ENCODE data around the gene PPP1R14C. TPM values are rescaled to one million over a fixed set of nuclear protein-coding genes. Genes with fewer than 3 reads are reported as not detected.

Gene PPP1R14C
- total and polyA plus RNA-seq, 2 donors, result 0.08 to 0.42 TPM

DNA sequence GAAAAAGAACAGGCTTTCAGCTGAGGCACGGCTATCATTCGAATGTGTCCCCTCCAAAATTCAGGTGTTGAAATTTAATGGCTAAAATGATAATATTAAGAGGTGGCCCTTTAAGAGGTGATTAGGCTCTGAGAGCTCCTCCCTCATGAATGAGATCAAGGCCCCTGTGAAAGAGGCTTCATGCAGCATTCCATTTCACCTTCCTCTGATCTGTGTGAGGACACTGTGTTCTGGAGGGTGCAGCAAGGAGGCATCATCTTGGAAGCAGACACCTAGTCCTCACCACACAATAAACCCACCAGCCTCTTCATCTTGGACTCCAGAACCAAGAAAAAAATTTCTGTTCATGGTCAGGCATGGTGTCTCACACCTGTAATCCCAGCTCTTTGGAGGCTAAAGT is 56.4 kb downstream of the PPP1R14C start:
- H3K36me3 ChIP-seq (ENCODE audit: insufficient read depth), result no peaks in the 10 kb centered on the region
- 93% methylated on average over 2 of the region's 2 CpGs for WGBS
- H3K27ac ChIP-seq (ENCODE audit: low read depth), result no peak overlapping the region
- no peak overlapping the region for H3K4me3 ChIP-seq (ENCODE audit: low read depth, low read length)
- H3K4me1 ChIP-seq (ENCODE audit: insufficient read depth), result no peaks in the 10 kb centered on the region
- no peak for DNase-seq (ENCODE audit: extremely low spot score)

GRCh38 chr6:150200428-150201100 is 57.7 kb downstream of the PPP1R14C start:
- Histone ChIP-seq H3K4me1 (ENCODE audit: insufficient read depth) (no peaks in the 10 kb centered on the region), H3K27ac (ENCODE audit: low read depth) (no peak overlapping the region), H3K4me3 (ENCODE audit: low read depth, low read length) (no peak overlapping the region), H3K36me3 (ENCODE audit: insufficient read depth) (no peaks in the 10 kb centered on the region)
- WGBS, result 75% methylated on average over 6 of the region's 6 CpGs
- no peak for DNase-seq (ENCODE audit: extremely low spot score)

- 92% methylated on average over 8 of the region's 8 CpGs for WGBS
- H3K27ac ChIP-seq (ENCODE audit: low read depth), result no peak overlapping the region
- H3K4me3 ChIP-seq (ENCODE audit: low read depth, low read length), result no peak overlapping the region
- H3K36me3 ChIP-seq (ENCODE audit: insufficient read depth), result no peaks in the 10 kb centered on the region
- DNase-seq (ENCODE audit: extremely low spot score), result no peak
- no peaks in the 10 kb centered on the region for H3K4me1 ChIP-seq (ENCODE audit: insufficient read depth)
Measured at GRCh38 chr6:150201285-150201684, 58.4 kb downstream of the PPP1R14C start.

GRCh38 chr6:150201772-150202329 is 59.0 kb downstream of the PPP1R14C start:
- H3K27ac ChIP-seq (ENCODE audit: low read depth), result no peak overlapping the region
- H3K4me3 ChIP-seq (ENCODE audit: low read depth, low read length), result no peak overlapping the region
- H3K36me3 ChIP-seq (ENCODE audit: insufficient read depth), result no peaks in the 10 kb centered on the region
- no peak for DNase-seq (ENCODE audit: extremely low spot score)
- H3K4me1 ChIP-seq (ENCODE audit: insufficient read depth), result no peaks in the 10 kb centered on the region
- 76% methylated on average over 9 of the region's 9 CpGs for WGBS

DNA sequence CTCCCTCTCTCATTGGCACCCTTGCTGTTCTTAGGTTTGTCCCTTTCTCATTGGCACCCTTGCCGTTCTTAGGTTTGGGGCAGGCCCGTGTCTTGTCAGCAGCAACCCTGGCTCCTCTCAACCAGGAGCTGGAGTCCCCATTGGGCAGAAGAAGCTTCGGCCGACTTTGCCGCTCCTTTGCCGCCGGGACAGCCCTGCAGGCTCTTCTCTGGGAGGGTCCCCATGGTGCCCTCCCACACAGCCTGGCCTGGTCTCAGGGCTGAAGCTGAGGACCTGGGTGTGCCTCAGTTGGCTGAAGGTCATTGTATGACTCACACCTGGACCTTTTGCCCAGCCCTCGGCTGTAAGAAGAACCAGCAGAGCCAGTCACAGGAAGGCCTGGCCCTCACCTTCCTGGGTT is 59.6 kb downstream of the PPP1R14C start:
- WGBS, result 90% methylated on average over 8 of the region's 8 CpGs
- H3K4me3 ChIP-seq (ENCODE audit: low read depth, low read length), result no peak overlapping the region
- H3K4me1 ChIP-seq (ENCODE audit: insufficient read depth), result no peaks in the 10 kb centered on the region
- no peaks in the 10 kb centered on the region for H3K36me3 ChIP-seq (ENCODE audit: insufficient read depth)
- no peak overlapping the region for H3K27ac ChIP-seq (ENCODE audit: low read depth)
- no peak for DNase-seq (ENCODE audit: extremely low spot score)

DNA sequence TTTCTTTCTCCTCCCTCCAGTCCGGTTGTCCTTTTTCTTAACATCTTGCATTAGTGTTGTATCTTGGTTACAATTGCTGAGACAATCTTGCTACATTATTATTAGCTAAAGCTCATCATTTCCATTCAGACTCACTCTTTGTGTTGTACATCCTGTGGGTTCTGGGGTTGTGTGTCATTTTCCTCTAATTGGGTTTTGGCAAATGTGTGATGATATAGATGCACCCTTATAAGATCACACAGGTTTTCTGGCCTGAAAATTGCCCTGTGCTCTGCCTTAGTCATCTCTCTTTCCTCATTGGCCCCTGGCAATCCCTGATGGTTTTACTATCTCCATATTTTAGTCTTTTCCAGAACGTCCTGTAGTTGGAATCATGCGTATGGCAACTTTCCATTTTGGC is 60.1 kb downstream of the PPP1R14C start:
- no peak for DNase-seq (ENCODE audit: extremely low spot score)
- Histone ChIP-seq H3K4me3 (ENCODE audit: low read depth, low read length) (no peak overlapping the region), H3K4me1 (ENCODE audit: insufficient read depth) (no peaks in the 10 kb centered on the region), H3K36me3 (ENCODE audit: insufficient read depth) (no peaks in the 10 kb centered on the region), H3K27ac (ENCODE audit: low read depth) (no peak overlapping the region)
- 76% methylated on average over 3 of the region's 3 CpGs for WGBS

DNA sequence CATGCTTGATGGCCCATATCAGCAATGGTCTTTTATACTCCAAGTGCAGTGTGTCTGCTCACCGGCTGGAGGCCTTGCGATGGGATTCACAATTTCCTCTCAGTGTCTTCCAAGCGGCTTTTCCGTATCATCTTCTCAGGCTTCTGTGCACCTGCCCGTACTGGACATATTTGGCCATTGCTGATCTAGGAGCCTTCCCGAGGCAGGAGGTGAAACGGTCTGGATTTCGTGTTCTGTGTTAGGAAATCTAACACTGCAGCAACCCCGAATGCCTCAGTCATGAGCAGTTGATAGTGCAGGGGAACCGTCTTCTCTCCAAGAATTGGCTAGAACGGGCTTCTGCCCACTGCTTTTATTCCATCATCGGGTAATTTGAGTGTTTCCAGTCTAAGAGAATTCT is 60.5 kb downstream of the PPP1R14C start:
- H3K36me3 ChIP-seq (ENCODE audit: insufficient read depth), result no peaks in the 10 kb centered on the region
- H3K4me3 ChIP-seq (ENCODE audit: low read depth, low read length), result no peak overlapping the region
- DNase-seq (ENCODE audit: extremely low spot score), result no peak
- no peaks in the 10 kb centered on the region for H3K4me1 ChIP-seq (ENCODE audit: insufficient read depth)
- 93% methylated on average over 12 of the region's 12 CpGs for WGBS
- no peak overlapping the region for H3K27ac ChIP-seq (ENCODE audit: low read depth)

DNA sequence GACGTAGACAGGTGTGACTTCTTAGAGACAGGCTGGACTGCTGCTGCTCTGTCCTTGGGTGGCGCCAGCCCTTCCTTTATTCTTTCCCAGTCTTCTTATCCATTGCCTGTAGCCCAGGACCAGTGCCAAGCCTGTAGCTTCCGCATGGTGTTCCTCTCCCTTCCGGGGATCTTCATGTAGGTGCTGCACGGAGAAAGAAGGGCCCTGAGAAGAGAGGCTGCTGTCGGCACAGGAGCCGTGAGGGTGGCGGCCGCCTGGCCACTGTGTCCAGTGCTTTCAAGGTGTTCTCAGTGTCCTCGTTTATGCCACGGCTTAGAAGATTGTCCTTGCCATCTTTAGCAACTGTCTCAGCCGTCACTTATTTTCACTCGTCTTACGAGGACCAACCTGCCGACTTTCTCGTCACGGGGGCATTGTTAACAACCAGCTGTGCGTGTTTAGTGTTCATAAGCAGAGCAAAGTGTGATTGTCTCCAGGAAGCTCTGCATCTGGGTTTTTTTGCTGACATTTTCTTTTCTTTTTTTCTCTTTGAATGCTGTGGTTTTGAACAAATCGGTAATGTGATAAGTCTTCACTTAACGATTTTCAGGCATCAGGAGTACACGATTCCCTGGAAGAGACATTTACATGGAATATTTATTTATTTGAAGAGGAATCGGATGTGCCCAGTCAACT is 61.2 kb downstream of the PPP1R14C start:
- DNase-seq (ENCODE audit: extremely low spot score), result no peak
- H3K36me3 ChIP-seq (ENCODE audit: insufficient read depth), result no peaks in the 10 kb centered on the region
- no peaks in the 10 kb centered on the region for H3K4me1 ChIP-seq (ENCODE audit: insufficient read depth)
- no peak overlapping the region for H3K4me3 ChIP-seq (ENCODE audit: low read depth, low read length)
- no peak overlapping the region for H3K27ac ChIP-seq (ENCODE audit: low read depth)
- 87% methylated on average over 22 of the region's 22 CpGs for WGBS

- Histone ChIP-seq H3K36me3 (ENCODE audit: insufficient read depth) (no peaks in the 10 kb centered on the region), H3K27ac (ENCODE audit: low read depth) (no peak overlapping the region), H3K4me1 (ENCODE audit: insufficient read depth) (no peaks in the 10 kb centered on the region), H3K4me3 (ENCODE audit: low read depth, low read length) (no peak overlapping the region)
- no peak for DNase-seq (ENCODE audit: extremely low spot score)
- WGBS, result 74% methylated on average over 9 of the region's 9 CpGs
Measured at GRCh38 chr6:150204705-150205472, 62.0 kb downstream of the PPP1R14C start.

DNA sequence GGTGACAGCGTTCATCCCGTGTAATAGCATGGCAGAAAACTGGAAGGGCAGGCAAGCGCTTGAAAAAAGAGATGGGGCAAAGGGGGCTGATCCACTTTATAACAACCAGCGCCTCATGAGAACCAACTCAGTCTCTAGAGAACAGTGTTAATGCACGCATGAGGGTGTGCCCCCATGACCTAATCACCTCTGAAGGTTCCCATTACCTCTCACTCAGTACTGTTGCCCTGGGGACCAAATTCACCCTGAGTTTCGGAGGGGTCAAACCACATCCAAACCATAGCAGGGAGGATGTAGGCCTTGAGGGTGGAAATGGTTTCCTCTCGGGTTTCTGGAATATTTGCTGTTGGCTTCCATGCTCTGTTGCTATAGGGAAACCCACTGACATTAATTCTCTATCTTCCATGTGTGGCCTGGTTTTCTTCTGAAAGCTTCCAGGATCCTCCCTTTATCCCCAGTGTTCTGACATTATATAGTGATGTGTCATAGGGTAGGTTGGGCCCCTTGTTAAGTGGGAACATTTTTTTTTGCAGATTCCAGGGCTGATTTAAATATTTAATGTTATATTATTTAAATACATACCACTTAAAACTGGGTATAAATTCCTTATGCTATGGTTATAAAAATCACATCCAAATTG is 65.2 kb downstream of the PPP1R14C start:
- no peak overlapping the region for H3K4me3 ChIP-seq (ENCODE audit: low read depth, low read length)
- no peak overlapping the region for H3K27ac ChIP-seq (ENCODE audit: low read depth)

GRCh38 chr6:150208611-150209352 is 65.9 kb downstream of the PPP1R14C start:
- no peak overlapping the region for H3K4me3 ChIP-seq (ENCODE audit: low read depth, low read length)
- DNase-seq (ENCODE audit: extremely low spot score), result no peak
- 81% methylated on average over 12 of the region's 12 CpGs for WGBS
- H3K36me3 ChIP-seq (ENCODE audit: insufficient read depth), result no peaks in the 10 kb centered on the region
- no peaks in the 10 kb centered on the region for H3K4me1 ChIP-seq (ENCODE audit: insufficient read depth)
- no peak overlapping the region for H3K27ac ChIP-seq (ENCODE audit: low read depth)

More for the DNA sequence above, 65.2 kb downstream of the PPP1R14C start:
- WGBS, result 88% methylated on average over 7 of the region's 7 CpGs
- Histone ChIP-seq H3K36me3 (ENCODE audit: insufficient read depth) (no peaks in the 10 kb centered on the region), H3K4me1 (ENCODE audit: insufficient read depth) (no peaks in the 10 kb centered on the region)
- DNase-seq (ENCODE audit: extremely low spot score), result no peak

- 92% methylated on average over 2 of the region's 2 CpGs for WGBS
- Histone ChIP-seq H3K27ac (ENCODE audit: low read depth) (no peak overlapping the region), H3K36me3 (ENCODE audit: insufficient read depth) (no peaks in the 10 kb centered on the region), H3K4me3 (ENCODE audit: low read depth, low read length) (no peak overlapping the region), H3K4me1 (ENCODE audit: insufficient read depth) (no peaks in the 10 kb centered on the region)
- DNase-seq (ENCODE audit: extremely low spot score), result no peak
Measured at GRCh38 chr6:150209415-150209814, 66.6 kb downstream of the PPP1R14C start.
